MM.1S (cell line): ENCODE measurements around the gene MCF2L2.

ENCODE experiments used
- EZH2 ChIP-seq: fragments of 300-600 bp; sonication (generic); optimal IDR thresholded peaks from 2 replicates; pipeline ENCODE3; 2017; ENCODE audit warnings: low read depth, mild to moderate bottlenecking, antibody characterized with exemption, low read length, mixed read lengths
- EZH2phosphoT487 ChIP-seq: fragments of 300-600 bp; sonication (generic); IDR thresholded peaks from 2 replicates; pipeline ENCODE4 v1.6.1; 2018; ENCODE audit warnings: antibody characterized with exemption, low read length
- TF ChIP-seq, protein P1 (sequence below): fragments of 300-600 bp; sonication (generic); IDR thresholded peaks from 2 replicates; pipeline ENCODE4 v1.5.1; 2016; ENCODE audit warnings: antibody characterized with exemption, low read length, mixed read lengths

DNA sequence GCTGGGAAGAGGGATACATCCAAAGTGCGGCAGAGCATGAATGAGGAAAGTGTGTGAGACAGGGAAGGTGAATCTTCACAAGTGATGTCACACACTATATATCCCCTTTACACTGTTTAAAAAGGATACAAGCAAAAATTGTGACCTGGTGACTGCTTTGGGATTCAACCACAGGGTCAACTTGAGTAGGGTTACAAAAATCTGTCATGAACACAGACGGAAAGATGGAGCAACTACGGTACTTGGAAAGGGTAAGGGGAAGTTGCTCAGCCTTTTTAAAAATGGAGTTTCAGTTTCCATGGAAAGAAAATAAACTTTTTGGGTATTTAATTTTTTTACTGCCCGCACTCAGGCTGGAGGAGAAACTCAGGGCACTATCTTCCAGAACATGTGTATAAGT lies 115.1 kb downstream of the MCF2L2 start:
- no peak for TF ChIP-seq EZH2
- TF ChIP-seq, protein P1, sequence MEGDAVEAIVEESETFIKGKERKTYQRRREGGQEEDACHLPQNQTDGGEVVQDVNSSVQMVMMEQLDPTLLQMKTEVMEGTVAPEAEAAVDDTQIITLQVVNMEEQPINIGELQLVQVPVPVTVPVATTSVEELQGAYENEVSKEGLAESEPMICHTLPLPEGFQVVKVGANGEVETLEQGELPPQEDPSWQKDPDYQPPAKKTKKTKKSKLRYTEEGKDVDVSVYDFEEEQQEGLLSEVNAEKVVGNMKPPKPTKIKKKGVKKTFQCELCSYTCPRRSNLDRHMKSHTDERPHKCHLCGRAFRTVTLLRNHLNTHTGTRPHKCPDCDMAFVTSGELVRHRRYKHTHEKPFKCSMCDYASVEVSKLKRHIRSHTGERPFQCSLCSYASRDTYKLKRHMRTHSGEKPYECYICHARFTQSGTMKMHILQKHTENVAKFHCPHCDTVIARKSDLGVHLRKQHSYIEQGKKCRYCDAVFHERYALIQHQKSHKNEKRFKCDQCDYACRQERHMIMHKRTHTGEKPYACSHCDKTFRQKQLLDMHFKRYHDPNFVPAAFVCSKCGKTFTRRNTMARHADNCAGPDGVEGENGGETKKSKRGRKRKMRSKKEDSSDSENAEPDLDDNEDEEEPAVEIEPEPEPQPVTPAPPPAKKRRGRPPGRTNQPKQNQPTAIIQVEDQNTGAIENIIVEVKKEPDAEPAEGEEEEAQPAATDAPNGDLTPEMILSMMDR, result no peak
- no peak for TF ChIP-seq EZH2phosphoT487
